22Rv1 (cell line): ENCODE data around the gene FOXO3.

Experiments used
- CTCF ChIP-seq: fragments of 450-650 bp; IDR thresholded peaks from 2 replicates; pipeline ENCODE4 v1.5.1; 2017; ENCODE audit warnings: mild to moderate bottlenecking
- ZFX ChIP-seq: fragments of 450-650 bp; IDR thresholded peaks from 2 replicates; pipeline ENCODE4 v1.6.1; 2017; ENCODE audit warnings: antibody characterized with exemption, borderline replicate concordance

GRCh38 chr6:108591040-108591816 lies 30.5 kb downstream of the FOXO3 start:
- no peak for TF ChIP-seq CTCF
- TF ChIP-seq ZFX: no peak
